GM12878 (cell line): ENCODE results near the gene ADARB1. TPM values are rescaled to one million over a fixed set of nuclear protein-coding genes. Genes with fewer than 3 reads are reported as not detected.

Experiments used
- ATAC-seq: fragments of 200-7000 bp; cut with Tn5 transposase; 3 replicates; pipeline ENCODE4 v1.9.1; 2020; ENCODE audit warnings: mild to moderate bottlenecking, moderate library complexity
- BruUV-seq: library from RNA; stranded (reverse); fragments of 400-500 nt; replicated peaks from 2 replicates; lab custom pipeline; 2021; lab: Mats Ljungman, UMichigan
- CTCF ChIA-PET: fragments of 300-600 bp; sonication (Branson Sonifier 250); formaldehyde crosslinking; extraction: SDS; loops from one replicate; lab custom pipeline; 2021; ENCODE audit warnings: inconsistent platforms; lab: Yijun Ruan, JAX
- POLR2A ChIA-PET: fragments of 350-600 bp; formaldehyde crosslinking; extraction: SDS; loops from one replicate; lab custom pipeline; 2021; ENCODE audit warnings: inconsistent platforms; lab: Charles Lee
- RAD21 ChIA-PET: fragments of 300-600 bp; sonication (Branson Sonifier 250); formaldehyde crosslinking; loops from one replicate; lab custom pipeline; 2023; ENCODE audit warnings: antibody characterized with exemption; ENCODE audit not compliant: unreplicated experiment; lab: Charles Lee
- SMC1A ChIA-PET: fragments of 300-600 bp; sonication (Branson Sonifier 250); formaldehyde crosslinking; loops from one replicate; lab custom pipeline; 2023; ENCODE audit not compliant: unreplicated experiment, uncharacterized antibody; lab: Charles Lee
- DNase-seq: peaks from one replicate; pipeline ENCODE4 v3.0.0-alpha.2; 2011; ENCODE audit warnings: low read depth, low spot score
- FAIRE-seq: peaks from 3 replicates; lab custom pipeline; 2011; peaks lifted over from hg19 to GRCh38; lab: Jason Lieb, UNC
- H2AFZ ChIP-seq: 2 replicates; pipeline ENCODE4 v1.6.0; 2011; ENCODE audit warnings: low read depth, low read length, control low read depth; ENCODE audit not compliant: control insufficient read depth
- H3K27ac ChIP-seq: 2 replicates; pipeline ENCODE4 v1.5.1; 2011; ENCODE audit warnings: control low read depth; ENCODE audit not compliant: control insufficient read depth, insufficient read depth
- H3K27me3 ChIP-seq, 2 experiments: replicated peaks in 1 of 2; 2 replicates each; pipeline versions ENCODE4 v1.6.0 to v1.6.1; 2011; ENCODE audit warnings: low read length in 1 of 2; ENCODE audit not compliant: control insufficient read depth in 2 of 2, insufficient read depth in 2 of 2
- H3K36me3 ChIP-seq, 2 experiments: 2 replicates each; pipeline ENCODE4 v1.5.1; 2011; ENCODE audit warnings: low read length in 1 of 2; ENCODE audit not compliant: control insufficient read depth in 2 of 2, insufficient read depth in 2 of 2
- H3K4me1 ChIP-seq: 2 replicates; pipeline ENCODE4 v1.6.1; 2011; ENCODE audit warnings: mild to moderate bottlenecking, low read length, moderate library complexity, mixed read lengths; ENCODE audit not compliant: control insufficient read depth, insufficient read depth
- H3K4me2 ChIP-seq: 2 replicates; pipeline ENCODE4 v1.6.0; 2011; ENCODE audit warnings: control low read depth; ENCODE audit not compliant: control insufficient read depth, insufficient read depth
- H3K4me3 ChIP-seq: fragments of 200-600 bp; sonication (generic); 2 replicates; pipeline ENCODE4 v1.5.1; 2016
- H3K79me2 ChIP-seq: 2 replicates; pipeline ENCODE4 v1.6.0; 2011; ENCODE audit warnings: low read length; ENCODE audit not compliant: control insufficient read depth, insufficient read depth
- H3K9ac ChIP-seq: 2 replicates; pipeline ENCODE4 v1.8.0; 2011; ENCODE audit warnings: low read length, control low read depth, mixed read lengths; ENCODE audit not compliant: control insufficient read depth, insufficient read depth
- H3K9me3 ChIP-seq: replicated peaks from 3 replicates; pipeline ENCODE4 v1.5.1; 2011; ENCODE audit warnings: mild to moderate bottlenecking, low read length; ENCODE audit not compliant: control insufficient read depth, insufficient read depth
- H4K20me1 ChIP-seq: 2 replicates; pipeline ENCODE4 v1.6.0; 2011; ENCODE audit not compliant: control insufficient read depth, insufficient read depth
- ASH2L ChIP-seq: fragments of 300-600, 200-600 bp; sonication (generic); IDR thresholded peaks from 2 replicates; pipeline ENCODE4 v1.6.1; 2017; ENCODE audit warnings: low read depth, mild to moderate bottlenecking, borderline replicate concordance
- CEBPB ChIP-seq, 2 experiments: fragments of 150-350 bp in 1 of 2; IDR thresholded peaks; 2 replicates each; pipeline ENCODE4 v1.6.1; 2012 to 2014; ENCODE audit warnings: low read depth in 2 of 2, low read length in 2 of 2, borderline replicate concordance in 1 of 2, inconsistent platforms in 1 of 2
- EP300 ChIP-seq, 2 experiments: fragments of 150-350 bp in 1 of 2; IDR thresholded peaks; 2 replicates each; pipeline ENCODE4 v1.6.1; 2011 to 2012; ENCODE audit warnings: low read depth in 2 of 2, low read length in 2 of 2, borderline replicate concordance in 1 of 2, improper control_type of control experiment in 1 of 2, inconsistent platforms in 1 of 2; ENCODE audit not compliant: control insufficient read depth in 1 of 2
- ETV6 ChIP-seq, 2 experiments: fragments of 450-650 bp in 1 of 2; IDR thresholded peaks in 1 of 2; conservative IDR thresholded peaks in 1 of 2; 2 replicates each; pipeline ENCODE4 v1.6.1; 2014; ENCODE audit warnings: antibody characterized with exemption in 1 of 2, borderline replicate concordance in 1 of 2, low read depth in 1 of 2, mild to moderate bottlenecking in 1 of 2, moderate library complexity in 1 of 2
- GABPA ChIP-seq: IDR thresholded peaks from 2 replicates; pipeline ENCODE4 v1.6.1; 2014; ENCODE audit warnings: antibody characterized with exemption, low read depth, mild to moderate bottlenecking, inconsistent platforms
- JUND ChIP-seq: IDR thresholded peaks from 2 replicates; pipeline ENCODE4 v1.6.1; 2012; ENCODE audit warnings: low read depth, mild to moderate bottlenecking, low read length, improper control_type of control experiment, moderate library complexity
- KAT2A ChIP-seq: conservative IDR thresholded peaks from 2 replicates; pipeline ENCODE4 v1.6.1; 2011; ENCODE audit warnings: low read depth, low read length; ENCODE audit not compliant: control insufficient read depth
- MEF2B ChIP-seq: fragments of 450-650 bp; IDR thresholded peaks from 2 replicates; pipeline ENCODE4 v1.6.1; 2018; ENCODE audit warnings: mild to moderate bottlenecking, moderate library complexity; ENCODE audit not compliant: partially characterized antibody, poor library complexity, severe bottlenecking
- NFXL1 ChIP-seq: fragments of 450-650 bp; IDR thresholded peaks from 2 replicates; pipeline ENCODE4 v1.6.1; 2017; ENCODE audit warnings: antibody characterized with exemption, mild to moderate bottlenecking, borderline replicate concordance
- PML ChIP-seq: IDR thresholded peaks from 2 replicates; pipeline ENCODE4 v1.6.1; 2012; ENCODE audit warnings: low read length, inconsistent platforms
- SIN3A ChIP-seq: IDR thresholded peaks from 2 replicates; pipeline ENCODE4 v1.6.1; 2012; ENCODE audit warnings: low read depth, low read length, improper control_type of control experiment
- TAF1 ChIP-seq: IDR thresholded peaks from 2 replicates; pipeline ENCODE4 v1.6.1; 2011; ENCODE audit warnings: mild to moderate bottlenecking, low read depth, low read length, borderline replicate concordance
- TBL1XR1 ChIP-seq: IDR thresholded peaks from 2 replicates; pipeline ENCODE4 v1.6.1; 2012; ENCODE audit warnings: low read depth, low read length, improper control_type of control experiment
- WGBS: methylation state at CpG from one replicate; pipeline ENCODE4 v1.1.6; 2016; ENCODE audit warnings: low lambda C conversion rate; ENCODE audit not compliant: insufficient replicate concordance, insufficient coverage; ENCODE audit errors: missing lambda C conversion rate; 5-methylcytosine and 5-hydroxymethylcytosine counted together
- in situ Hi-C: fragments of 300-500 bp; cut with MboI; formaldehyde crosslinking; loops from 9 replicates; pipeline ENCODE4 v1.14.3; 2018; ENCODE audit warnings: mixed read lengths
- intact Hi-C: fragments of 100-400 bp; cut with micrococcal nuclease; formaldehyde crosslinking; loops from one replicate; pipeline ENCODE4 v1.14.2; 2022; ENCODE audit not compliant: unreplicated experiment
- polyA plus RNA-seq, 11 experiments: library from polyadenylated mRNA; depleted of rRNA in 4 of 11; unstranded in 6 of 11; stranded (reverse) in 5 of 11; fragments of >200 nt; fragmentation: Nextera tagmentation in 4 of 11; fragmentation: Illumina TruSeq in 1 of 11; extraction: Ambion mirVana in 4 of 11; extraction: Trizol in 1 of 11; gene quantifications; 1 replicate in 1 of 11; 2 replicates in 10 of 11; pipeline versions ENCODE4 v1.2.1 to v1.2.3, GENCODE V29; 2011 to 2016; ENCODE audit warnings: inconsistent platforms in 2 of 11, missing spikeins in 2 of 11, low read depth in 1 of 11
- total RNA-seq, 4 experiments: library from RNA; depleted of rRNA in 3 of 4; stranded (reverse); fragments of >200 nt in 3 of 4; fragmentation: Illumina TruSeq in 1 of 4; extraction: Trizol in 1 of 4; gene quantifications; 2 replicates each; pipeline versions ENCODE4 v1.2.1 to v1.2.3, GENCODE V29; 2013 to 2021
- TF ChIP-seq, protein P1 (sequence below): fragments of 450-650 bp; IDR thresholded peaks from 2 replicates; pipeline ENCODE4 v1.6.1; 2018; ENCODE audit warnings: borderline replicate concordance, mild to moderate bottlenecking; ENCODE audit not compliant: partially characterized antibody
- TF ChIP-seq, protein P2 (sequence below): fragments of 450-650 bp; formaldehyde crosslinking; IDR thresholded peaks from 2 replicates; pipeline ENCODE4 v1.4.0; 2022; ENCODE audit warnings: mild to moderate bottlenecking, moderate library complexity

ADARB1 gene
- total and polyA plus RNA-seq, 10 of the 15 experiments (the other 5 are each of a cell fraction or from before 2014, with no cell fraction given): 5.7 to 61.7 (median 25.3) TPM

DNA sequence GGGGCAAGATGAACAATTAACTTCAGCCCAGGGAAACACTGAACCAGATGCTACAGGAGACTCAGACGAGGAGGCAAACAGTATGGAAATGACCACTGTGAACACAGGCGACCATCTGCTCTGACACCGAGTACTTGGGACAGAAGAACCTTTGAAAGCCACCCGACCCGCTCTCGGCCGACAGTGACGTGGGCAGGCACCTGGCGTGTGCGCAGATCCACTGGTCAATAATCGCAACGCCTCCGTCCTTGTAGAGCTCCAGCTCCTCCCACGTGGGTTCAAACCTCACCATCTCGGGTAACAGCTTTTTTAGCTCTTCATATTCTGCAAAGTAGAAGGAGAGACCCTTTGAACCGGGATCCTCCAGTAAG is 193.0 kb downstream of the ADARB1 start:
- no peak overlapping the region for H3K4me2 ChIP-seq
- intact Hi-C loops (no loop called here), in situ Hi-C loops (no loop called here)
- ChIA-PET POLR2A (no interaction called here), SMC1A (no interaction called here), RAD21 (no interaction called here), CTCF (no interaction called here)
- WGBS: 93% methylated on average over 16 of the region's 16 CpGs
- H2AFZ ChIP-seq: no peak overlapping the region
- no peak overlapping the region for H3K27ac ChIP-seq
- H3K4me1 ChIP-seq: peaks cover 5% of the 10 kb centered on the region
- no peaks in the 10 kb centered on the region for H3K79me2 ChIP-seq
- DNase-seq: no peak
- ATAC-seq: no peak
- no peak for FAIRE-seq
- peaks cover 6% of the 10 kb centered on the region; the same call in 1 of the 3 replicates for H3K9me3 ChIP-seq
- no TSS peak for BruUV-seq
- no peak overlapping the region for H3K4me3 ChIP-seq
- H4K20me1 ChIP-seq: no peaks in the 10 kb centered on the region
- H3K27me3 ChIP-seq: no peaks in the 10 kb centered on the region
- TF ChIP-seq, protein P1, sequence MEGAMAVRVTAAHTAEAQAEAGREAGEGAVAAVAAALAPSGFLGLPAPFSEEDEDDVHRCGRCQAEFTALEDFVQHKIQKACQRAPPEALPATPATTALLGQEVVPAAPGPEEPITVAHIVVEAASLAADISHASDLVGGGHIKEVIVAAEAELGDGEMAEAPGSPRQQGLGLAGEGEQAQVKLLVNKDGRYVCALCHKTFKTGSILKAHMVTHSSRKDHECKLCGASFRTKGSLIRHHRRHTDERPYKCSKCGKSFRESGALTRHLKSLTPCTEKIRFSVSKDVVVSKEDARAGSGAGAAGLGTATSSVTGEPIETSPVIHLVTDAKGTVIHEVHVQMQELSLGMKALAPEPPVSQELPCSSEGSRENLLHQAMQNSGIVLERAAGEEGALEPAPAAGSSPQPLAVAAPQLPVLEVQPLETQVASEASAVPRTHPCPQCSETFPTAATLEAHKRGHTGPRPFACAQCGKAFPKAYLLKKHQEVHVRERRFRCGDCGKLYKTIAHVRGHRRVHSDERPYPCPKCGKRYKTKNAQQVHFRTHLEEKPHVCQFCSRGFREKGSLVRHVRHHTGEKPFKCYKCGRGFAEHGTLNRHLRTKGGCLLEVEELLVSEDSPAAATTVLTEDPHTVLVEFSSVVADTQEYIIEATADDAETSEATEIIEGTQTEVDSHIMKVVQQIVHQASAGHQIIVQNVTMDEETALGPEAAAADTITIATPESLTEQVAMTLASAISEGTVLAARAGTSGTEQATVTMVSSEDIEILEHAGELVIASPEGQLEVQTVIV: no peak
- TF ChIP-seq ETV6 (conservative IDR thresholded peaks at IDR 0.05 in 1 of 2, IDR thresholded peaks at IDR 0.05 in 1 of 2; ENCODE audit: borderline replicate concordance in 1 of 2, low read depth in 1 of 2): no peak
- no peak for TF ChIP-seq TAF1
- TF ChIP-seq EP300 (IDR thresholded peaks at IDR 0.05; ENCODE audit: borderline replicate concordance in 1 of 2, control insufficient read depth in 1 of 2, low read depth in 2 of 2, low read length in 2 of 2): no peak
- TF ChIP-seq GABPA: no peak
- no peak for TF ChIP-seq PML
- TF ChIP-seq MEF2B: no peak
- no peak for TF ChIP-seq SIN3A
- TF ChIP-seq KAT2A: no peak
- TF ChIP-seq JUND: no peak
- TF ChIP-seq CEBPB (IDR thresholded peaks at IDR 0.05; ENCODE audit: borderline replicate concordance in 1 of 2, low read depth in 2 of 2, low read length in 2 of 2): no peak
- TF ChIP-seq TBL1XR1: no peak
- TF ChIP-seq, protein P2, sequence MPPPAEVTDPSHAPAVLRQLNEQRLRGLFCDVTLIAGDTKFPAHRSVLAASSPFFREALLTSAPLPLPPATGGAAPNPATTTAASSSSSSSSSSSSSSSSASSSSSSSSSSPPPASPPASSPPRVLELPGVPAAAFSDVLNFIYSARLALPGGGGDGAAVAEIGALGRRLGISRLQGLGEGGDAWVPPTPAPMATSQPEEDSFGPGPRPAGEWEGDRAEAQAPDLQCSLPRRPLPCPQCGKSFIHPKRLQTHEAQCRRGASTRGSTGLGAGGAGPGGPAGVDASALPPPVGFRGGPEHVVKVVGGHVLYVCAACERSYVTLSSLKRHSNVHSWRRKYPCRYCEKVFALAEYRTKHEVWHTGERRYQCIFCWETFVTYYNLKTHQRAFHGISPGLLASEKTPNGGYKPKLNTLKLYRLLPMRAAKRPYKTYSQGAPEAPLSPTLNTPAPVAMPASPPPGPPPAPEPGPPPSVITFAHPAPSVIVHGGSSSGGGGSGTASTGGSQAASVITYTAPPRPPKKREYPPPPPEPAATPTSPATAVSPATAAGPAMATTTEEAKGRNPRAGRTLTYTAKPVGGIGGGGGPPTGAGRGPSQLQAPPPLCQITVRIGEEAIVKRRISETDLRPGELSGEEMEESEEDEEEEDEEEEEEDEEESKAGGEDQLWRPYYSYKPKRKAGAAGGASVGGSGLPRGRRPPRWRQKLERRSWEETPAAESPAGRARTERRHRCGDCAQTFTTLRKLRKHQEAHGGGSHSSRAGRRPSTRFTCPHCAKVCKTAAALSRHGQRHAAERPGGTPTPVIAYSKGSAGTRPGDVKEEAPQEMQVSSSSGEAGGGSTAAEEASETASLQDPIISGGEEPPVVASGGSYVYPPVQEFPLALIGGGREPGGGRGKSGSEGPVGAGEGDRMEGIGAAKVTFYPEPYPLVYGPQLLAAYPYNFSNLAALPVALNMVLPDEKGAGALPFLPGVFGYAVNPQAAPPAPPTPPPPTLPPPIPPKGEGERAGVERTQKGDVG (CRISPR knock-in tag): no peak
- TF ChIP-seq NFXL1: no peak
- TF ChIP-seq ASH2L: no peak
- TF ChIP-seq, all 136 proteins: peak for 0
- Histone ChIP-seq H3K36me3 (peaks cover 19 to 20% of the 10 kb centered on the region in 2 experiments; a peak in 3 of 4 replicates), H3K9ac (no peak overlapping the region)
